GM18909 (cell line): ENCODE data around the gene PDK4.
"Not testable (repeated sequence)": the region's sequence is repeated elsewhere in the genome, so short reads cannot be mapped to it uniquely, and the experiment has no call there.

Experiments used
- ATAC-seq: cut with Tn5 transposase; IDR thresholded peaks from one replicate; pipeline ENCODE4 v1.9.1; 2021; ENCODE audit warnings: mild to moderate bottlenecking; ENCODE audit not compliant: unreplicated experiment, poor library complexity

Gene PDK4

GRCh38 chr7:95579318-95579717 is 17.0 kb downstream of the PDK4 start:
- no peak for ATAC-seq

DNA sequence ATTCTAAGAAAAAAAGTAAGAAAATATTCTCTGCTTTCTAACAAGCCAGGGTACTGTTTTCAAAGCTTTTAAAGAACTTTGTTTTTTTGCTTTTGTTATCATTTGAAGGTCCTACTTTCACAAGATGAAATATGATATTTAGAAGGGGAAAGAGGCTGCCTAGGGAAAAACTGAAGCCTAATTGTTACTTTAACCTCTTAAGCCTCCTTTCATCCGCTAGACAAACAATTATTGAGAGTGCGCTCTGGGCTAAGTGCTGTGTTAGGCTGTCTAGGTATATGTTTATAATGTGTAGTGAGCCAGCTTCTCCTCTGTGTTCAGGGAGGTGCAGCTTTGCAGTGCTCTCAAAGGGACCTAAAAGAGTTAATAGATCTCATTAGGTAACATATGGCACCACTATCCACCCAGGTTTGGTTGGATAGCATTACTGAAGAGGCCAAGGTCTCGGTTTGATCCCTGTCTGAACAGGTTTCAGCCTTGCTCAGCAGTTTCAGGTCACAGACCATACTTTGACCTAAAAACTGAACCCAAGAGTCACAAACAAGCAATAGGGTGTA is 17.9 kb downstream of the PDK4 start:
- ATAC-seq, result no peak

DNA sequence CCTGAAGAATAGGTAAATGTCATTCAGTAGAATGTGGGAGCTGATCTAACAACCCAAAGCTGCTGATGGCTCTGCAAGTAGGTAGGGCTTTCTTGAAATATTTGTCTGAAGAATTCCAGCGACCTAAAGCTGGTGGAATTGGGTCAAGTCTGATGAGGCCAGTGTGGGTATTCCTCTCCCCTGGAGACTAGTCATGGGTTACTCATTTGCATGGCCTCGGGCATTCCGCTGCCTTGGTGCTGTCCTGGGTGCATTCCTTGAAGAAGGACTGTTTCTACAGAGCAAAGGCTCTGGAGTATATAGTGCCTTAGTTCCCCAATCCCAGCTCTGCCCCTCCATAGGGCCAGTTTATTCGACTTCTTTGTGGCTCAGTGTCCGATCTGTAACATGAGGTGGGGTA is 19.2 kb downstream of the PDK4 start:
- ATAC-seq, result no peak

GRCh38 chr7:95569720-95570119 is 26.6 kb downstream of the PDK4 start:
- no peak for ATAC-seq

- ATAC-seq, result no peak
Measured at GRCh38 chr7:95560674-95561073, 35.6 kb downstream of the PDK4 start.

DNA sequence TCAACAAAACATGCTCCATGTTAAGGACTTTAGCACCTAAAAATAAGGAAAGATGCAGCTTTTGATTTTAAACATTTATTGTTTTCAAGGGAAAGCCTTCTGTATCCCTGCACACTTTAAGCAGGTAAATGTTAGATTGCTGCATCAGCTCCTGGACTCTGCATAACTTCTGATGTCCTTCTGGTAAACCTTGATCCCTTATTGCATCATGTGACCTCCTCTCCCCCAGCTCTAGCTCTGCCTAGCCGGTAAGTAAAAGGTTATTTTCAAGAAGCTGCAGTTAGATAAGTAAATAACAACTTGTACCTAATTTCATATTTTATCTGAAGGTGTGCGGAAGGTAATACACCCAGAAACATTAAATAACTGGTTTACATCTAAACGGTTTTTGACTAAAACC is 37.5 kb downstream of the PDK4 start:
- ATAC-seq, result no peak

DNA sequence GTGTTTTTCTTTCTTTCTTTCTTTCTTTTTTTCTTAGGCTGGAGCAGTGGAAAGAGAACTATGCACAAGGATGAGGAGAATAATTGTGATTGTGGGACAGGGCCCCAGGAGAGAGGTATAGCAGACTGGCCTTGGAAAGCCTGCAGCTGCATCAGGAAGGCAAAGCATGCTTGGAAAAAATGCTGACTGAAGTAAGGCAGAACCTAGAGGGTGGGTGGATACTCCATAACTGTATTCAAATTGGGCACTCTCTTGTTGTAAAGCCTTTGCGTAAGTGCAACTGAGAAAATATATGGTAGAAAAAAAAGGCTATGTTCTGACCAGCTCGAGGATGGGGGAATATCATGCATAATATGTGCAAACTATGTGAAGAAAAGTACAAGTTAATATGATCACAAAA is 39.5 kb downstream of the PDK4 start:
- no peak for ATAC-seq

- ATAC-seq, result no peak
Measured at GRCh38 chr7:95553939-95554338, 42.4 kb downstream of the PDK4 start.

DNA sequence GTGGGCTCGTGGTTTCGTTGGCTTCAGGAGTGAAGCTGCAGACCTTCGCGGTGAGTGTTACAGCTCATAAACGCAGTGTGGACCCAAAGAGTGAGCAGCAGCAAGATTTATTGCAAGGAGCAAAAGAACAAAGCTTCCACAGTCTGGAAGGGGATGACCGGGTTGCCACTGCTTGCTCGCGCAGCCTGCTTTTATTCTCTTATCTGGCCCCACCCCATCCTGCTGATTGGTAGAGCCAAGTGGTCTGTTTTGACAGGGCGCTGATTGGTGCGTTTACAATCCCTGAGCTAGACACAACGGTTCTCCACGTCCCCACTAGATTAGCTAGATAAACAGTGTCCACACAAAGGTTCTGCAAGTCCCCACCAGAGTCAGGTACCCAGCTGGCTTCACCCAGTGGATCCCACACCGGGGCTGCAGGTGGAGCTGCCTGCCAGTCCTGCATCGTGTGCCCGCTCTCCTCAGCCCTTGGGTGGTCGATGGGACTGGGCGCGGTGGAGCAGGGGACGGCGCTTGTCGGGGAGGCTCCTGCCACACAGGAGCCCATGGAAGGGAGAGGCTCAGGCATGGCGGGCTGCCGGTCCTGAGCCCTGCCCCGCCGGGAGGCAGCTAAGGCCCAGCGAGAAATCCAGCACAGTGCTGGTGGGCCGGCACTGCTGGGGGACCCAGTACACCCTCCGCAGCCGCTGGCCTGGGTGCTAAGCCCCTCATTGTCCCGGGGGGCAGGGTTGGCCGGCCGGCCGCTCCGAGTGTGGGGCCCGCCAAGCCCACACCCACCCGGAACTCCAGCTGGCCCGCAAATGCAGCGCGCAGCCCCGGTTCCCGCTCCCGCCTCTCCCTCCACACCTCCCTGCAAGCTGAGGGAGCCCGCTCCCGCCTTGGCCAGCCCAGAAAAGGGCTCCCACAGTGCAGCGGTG is 44.0 kb downstream of the PDK4 start:
- not testable (repeated sequence) for ATAC-seq

- ATAC-seq, result no peak
Measured at GRCh38 chr7:95550546-95550945, 45.8 kb downstream of the PDK4 start.

GRCh38 chr7:95549818-95550529 is 46.3 kb downstream of the PDK4 start:
- no peak for ATAC-seq

DNA sequence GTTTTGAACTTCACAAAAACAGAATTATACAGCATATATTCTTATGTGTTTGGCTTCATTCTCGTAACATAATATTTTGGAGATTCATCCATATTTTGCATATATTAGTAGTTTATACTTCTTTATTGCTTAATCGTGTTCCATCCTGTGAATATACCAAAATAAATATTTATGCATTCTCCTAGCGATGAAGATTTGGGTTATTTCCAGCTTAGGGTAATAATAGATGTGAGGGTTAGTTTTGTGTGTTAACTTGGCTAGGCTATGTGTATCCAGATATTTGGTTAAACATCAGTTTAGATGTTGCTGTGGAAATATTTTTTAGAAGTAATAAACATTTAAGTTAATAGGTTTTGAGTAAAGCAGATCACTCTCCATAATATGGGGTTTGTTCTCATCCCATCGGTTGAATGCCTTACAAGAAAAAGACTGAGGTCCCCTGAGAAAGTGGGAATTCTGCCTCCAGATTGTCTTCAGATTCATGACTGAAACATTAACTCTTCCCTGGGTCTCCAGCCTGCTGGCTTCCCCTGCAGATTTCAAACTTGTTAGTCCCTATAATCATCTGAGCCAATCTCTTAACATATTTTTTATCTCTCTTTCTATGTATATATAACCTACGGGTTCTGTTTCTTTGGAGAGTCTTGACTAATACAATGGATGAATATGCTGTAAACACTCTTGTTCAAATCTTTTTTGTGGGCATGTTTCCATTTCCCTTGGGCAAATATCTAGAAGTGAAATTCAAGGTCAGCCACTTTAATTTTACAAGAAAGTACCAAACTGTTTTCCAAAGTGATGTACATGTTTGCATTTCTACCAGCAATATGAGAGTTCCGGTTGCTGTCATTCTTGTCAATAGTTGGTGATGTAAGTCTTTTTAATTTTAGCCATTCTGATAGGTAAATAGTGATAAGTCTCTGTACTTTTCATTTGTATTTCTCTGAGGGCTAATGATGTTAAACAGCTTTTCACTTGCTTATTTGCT is 48.7 kb downstream of the PDK4 start:
- ATAC-seq, result no peak

DNA sequence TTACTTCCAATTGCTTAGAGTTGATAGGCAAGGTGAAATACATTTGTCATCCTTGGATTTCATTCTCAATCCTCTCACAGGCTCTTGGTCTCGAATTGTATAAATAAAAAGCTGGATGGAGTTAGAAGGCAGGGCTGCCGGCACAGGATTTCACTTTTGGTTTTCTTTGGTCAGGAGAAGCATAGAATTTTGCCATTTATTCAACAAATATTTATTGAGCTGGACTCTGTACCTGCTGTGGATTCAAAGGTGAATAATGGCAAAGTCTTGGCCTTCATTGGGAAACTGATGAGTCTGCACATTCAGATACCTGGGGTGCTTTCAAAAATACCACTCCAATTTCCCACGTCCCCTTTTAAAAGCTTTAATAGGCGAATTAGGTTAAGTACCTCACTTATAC is 49.7 kb downstream of the PDK4 start:
- ATAC-seq, result no peak

- no peak for ATAC-seq
Measured at GRCh38 chr7:95545673-95546072, 50.6 kb downstream of the PDK4 start.

GRCh38 chr7:95545007-95545615 is 51.2 kb downstream of the PDK4 start:
- no peak for ATAC-seq

DNA sequence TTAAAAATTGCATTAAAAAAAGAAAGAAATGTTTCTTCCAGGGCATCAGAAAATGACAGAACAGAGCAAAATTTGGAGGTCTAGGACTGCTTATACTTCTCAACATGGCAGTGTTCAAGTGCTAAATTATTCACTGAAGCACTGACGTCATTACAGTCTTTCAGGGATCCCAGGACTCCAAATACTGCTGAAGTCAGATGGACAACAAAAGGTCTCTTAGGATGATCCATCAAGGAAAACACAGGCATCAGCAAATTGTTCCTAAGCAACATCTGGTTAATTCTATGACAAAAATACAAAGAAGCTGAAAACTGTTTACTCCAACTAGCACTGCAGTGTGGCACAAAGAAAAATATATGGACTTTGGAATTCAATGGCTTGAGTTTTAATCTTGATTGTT is 52.1 kb downstream of the PDK4 start:
- no peak for ATAC-seq

DNA sequence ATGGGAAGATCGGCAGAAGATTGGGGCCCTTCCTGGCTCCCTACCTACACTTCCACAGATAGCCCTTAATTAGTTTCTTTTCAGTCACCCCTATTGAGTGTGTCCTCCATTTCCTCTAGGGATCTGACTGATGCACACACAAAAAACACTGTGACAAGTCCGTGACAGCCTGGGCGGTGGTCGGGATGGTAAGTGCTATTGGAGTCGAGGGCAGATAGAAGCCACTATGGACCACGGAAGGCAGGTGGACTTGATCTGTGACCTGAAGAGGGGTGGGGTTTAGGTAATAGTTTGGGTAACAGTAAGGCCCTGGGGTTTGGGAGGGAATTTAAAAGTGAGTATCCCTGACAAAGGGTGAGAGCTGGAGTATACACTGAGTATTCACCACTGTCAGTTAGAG is 53.0 kb downstream of the PDK4 start:
- no peak for ATAC-seq

DNA sequence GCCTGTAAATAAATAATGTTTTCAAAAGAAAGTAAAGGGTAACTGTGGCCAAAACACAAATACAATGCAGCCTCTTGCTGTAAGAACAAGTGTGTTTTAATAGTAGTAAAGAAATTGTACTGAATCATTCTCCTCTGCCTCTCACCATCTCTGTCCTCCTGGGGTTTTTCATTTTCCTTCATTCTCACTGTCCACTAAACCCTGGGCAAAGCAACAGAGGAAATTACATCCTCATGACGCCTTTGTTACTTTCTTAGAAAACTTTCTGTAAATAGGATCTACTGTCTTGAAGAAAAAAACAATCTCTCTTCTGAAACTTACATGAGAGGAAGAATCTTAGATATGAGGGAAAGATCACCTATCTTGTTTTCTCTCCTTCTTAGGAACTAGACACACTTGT is 56.0 kb downstream of the PDK4 start:
- no peak for ATAC-seq

GRCh38 chr7:95539426-95539825 is 56.9 kb downstream of the PDK4 start:
- ATAC-seq, result no peak

- ATAC-seq, result no peak
Measured at GRCh38 chr7:95537468-95537867, 58.8 kb downstream of the PDK4 start.
